HG02870 (cell line): ENCODE data around the gene LINC01488.

ENCODE experiments used
- ATAC-seq: cut with Tn5 transposase; IDR thresholded peaks from one replicate; pipeline ENCODE4 v1.9.1; 2021; ENCODE audit warnings: mild to moderate bottlenecking, moderate library complexity; ENCODE audit not compliant: unreplicated experiment

Gene LINC01488

DNA sequence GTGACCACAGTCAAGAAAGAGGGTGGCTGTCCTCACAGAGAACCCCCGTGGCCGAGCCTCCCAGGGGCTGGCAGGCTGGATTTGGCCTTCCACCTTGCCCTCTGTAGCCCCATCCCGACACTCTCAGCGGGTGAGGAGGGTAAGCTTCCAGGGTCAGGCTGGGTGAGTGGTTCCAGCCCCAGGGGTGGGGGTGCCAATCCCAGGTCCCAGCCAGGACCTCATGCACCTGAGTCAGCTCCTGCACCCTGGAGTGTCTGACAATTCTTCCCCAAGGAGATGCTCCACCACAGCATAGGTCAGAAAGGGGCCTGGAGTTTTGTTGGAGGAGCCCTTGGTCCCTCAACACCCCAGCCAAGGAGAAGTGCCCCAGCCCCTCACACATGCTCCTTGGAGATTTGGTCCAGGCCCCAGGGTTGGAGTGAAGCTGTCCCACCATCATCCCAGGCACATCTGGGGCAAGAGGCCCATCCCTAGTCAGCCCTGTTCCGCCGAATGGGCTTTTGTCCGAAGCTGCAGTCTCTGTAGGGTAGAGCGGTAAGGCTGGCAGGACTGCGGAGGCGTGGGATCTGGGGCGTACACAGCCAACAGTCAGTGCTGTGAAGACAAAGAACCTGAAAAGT lies 8.4 kb downstream of the LINC01488 start:
- ATAC-seq = no peak

DNA sequence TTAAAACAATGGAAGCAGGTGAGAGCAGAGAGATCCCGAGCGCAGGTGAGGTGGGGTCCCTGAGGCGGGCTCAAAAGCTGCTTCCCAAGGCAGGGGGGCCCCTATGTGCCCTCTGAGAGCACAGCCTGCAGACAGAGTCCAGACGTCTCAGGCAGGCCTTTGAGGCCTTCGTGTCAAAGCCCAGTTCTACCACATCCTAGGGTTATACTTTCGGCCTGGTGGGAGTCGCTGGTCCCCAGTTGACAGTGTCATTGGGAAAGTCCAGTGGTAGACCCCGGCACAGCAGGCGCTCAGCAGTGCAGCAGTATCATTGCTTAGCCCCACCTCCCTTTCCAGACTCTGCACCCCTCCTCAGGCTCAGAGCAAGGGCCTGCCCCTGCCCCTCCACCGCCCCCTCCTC lies 9.1 kb downstream of the LINC01488 start:
- ATAC-seq = no peak

DNA sequence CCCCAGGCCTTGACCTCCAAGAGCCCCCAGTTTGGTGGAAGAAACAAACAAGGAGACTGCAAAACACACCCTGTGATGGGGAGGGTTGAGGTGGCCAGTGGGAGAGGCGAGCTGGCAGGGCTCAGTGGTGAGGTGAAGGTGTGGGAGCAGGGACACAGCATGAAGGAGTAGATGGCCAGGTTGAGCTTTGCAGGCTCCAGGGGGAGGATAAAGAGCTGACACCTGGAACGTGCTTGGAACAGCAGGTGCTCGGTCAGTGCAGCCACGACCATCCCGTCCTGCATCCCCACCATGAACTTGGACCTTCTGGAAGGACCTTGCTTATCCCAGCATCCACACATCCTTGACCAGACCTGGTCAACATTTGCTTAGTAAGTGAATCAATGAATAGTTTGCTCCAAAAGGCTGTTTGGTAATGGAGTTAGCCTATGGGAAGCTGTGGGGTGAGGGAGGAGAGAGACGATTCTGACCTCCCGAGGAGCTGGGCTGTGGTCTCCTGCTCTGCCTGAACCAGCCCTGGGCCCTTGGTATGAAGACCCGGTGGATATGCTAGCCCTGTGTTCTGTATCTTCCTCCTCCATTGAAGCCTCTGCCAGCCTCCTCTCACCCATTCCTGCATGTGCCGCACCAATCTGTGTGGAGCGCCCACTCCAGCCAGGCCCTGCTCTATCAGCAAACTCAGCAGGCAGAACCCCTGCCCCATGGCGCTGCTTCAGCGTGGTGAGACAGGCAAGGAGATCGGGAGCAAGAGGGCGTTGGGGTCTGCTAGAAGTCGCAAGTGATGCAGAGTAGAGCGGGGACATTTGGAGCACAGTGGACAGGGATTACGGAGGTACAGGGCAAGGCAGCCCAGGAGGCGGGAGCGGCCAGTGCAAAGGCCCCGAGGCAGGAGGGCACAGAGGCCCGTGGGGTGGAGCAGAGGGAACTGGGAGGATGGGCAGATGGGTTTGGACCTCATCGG lies 9.9 kb downstream of the LINC01488 start:
- no peak for ATAC-seq

DNA sequence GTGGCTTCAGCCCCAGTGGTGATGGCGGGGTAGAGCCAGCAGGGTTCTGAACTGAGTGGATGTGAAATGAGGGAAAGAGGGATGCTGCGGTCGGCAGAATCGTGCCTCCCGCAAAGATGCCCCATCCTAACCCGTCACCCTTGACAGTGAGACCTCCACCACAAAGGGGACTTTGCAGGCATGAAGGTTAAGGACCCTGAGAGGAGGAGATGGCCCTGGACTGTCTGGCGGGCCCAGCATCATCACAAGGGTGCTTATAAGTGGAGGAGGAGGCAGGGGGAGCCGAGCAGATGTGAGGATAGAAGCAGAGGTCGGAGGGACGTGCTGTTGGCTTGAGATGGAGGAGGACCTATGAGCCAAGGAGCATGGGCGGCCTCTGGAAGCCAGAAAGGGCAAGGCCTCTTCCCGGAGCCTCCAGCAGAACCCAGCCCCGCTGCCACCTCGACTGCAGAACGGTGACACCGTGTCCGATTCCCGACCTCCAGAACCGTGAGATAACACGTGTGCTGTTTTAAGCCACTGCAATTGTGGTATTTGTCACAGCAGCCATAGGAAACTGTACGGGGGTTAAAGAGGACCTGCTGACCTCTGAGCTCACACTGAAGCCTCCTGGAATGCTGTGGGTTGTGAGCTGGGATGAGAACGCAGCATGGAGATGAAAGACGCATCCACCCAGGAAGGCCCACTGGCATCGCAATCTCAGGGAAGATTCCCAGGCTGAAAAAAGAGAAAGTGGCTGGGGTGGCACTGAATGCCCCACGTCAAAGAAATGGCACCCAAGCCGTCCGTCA lies 10.9 kb downstream of the LINC01488 start:
- ATAC-seq = no peak

DNA sequence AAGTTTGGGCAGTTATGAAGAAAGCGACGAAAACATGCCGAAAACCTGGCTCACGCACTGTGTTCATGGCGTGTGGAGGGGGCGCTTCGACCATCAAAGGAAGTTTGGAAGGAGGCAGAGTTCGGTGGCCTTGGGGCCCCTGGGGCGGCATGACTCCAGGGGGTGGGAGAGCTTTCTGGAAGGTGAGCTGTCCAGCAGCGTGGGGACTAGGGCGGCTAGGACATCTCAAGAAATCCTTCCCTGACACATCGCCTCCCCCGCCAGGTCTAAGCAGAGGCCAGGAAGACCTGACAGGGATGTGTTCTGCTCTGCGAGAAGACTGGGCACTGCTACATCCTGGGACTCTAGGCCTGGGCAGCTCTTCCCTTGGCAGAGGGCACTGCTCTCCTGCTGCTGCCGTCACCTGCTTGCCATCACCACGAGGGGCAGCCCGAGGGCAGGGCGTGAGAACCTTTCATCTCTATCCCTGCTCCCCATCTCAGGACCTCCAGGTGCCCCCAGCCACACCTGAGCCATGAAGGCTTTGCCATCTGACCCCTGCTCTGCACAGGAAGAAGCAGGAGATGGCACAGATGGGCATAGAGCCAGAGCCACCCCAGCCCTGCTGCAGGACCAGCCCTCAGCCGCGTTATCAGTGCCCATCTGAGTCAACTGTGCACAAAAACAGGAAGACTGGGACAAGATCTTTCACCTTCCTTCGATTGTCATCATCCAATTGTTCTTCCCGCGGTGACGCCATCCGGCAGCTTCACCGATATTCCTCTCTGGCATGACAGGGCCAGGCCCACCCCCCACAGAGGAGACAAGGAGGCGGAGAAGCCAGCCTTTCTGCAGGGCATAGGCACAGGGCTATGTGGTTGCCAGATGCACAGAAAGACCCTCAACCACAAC lies 12.7 kb downstream of the LINC01488 start:
- no peak for ATAC-seq

DNA sequence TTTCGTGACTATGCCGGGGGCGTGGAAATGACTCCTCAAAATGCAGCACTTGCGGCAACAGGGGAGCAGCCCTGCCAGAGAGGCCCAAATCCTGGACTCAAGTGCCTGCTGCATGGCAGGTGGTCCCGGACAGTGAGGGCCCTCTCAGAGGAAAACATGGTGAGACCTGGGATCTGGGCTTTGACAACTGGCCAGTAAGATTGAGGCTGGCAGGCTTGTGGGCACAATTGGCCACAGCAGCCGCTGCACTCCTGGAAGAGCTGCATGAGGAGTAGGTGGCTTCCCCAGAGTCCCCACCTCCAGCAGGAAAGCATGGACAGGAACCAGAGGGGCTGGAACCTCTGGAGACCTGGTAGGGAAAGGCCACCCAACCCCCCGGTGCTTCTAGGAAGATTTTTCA lies 13.4 kb downstream of the LINC01488 start:
- ATAC-seq = no peak

DNA sequence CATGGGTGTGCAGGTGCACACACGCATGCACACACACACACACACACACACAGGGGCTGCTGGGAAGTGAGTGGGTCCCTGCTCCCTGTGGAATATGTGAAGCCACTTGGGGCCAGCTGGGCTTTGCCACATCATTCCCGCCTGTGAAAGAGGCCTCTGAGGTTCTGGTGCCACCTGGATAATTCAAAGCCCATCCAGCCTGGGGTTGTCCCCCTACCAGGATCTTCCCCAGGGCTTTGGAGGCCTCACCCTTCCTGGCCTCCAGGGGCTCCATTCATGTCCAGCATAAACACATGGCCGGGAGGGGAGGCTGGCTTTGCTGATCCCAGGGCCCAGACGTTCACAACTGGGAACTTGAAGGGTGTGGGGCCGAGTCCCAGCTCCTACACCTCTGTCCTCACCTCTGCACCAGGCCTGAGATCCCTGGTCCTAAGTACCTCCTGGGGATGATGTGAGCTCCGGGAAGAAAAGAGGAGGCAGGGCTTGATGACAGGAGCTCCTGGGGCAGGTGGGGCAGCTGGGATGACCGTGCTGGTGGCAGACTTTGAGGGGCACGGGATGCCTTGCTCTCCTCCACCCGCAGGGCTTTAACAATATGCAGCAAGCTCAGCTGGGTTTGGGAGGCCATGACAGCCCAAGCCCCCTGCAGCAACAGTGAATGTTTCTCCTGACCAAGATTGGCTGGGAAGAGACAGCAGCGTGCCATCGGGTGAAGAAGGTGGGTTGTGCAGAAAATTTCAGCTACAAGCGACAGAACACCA lies 14.2 kb downstream of the LINC01488 start:
- no peak for ATAC-seq

DNA sequence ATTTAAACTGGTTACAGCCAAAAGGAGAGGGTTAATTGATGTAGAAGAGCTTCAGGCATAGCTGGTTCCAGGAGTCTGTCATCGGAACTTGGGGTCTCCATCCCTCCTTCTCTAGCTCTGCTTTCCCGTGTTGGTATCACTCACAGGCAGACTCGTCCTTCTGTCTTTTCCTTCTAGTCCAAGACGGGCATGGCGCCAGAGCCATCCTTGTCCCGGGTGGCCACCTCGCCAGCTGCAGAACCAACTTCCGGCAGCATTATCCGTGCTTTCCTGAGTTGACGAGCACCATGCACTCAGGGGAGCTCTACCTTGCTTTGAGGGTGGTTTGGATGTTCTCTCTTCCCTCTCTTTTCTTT lies 14.7 kb downstream of the LINC01488 start:
- no peak for ATAC-seq

DNA sequence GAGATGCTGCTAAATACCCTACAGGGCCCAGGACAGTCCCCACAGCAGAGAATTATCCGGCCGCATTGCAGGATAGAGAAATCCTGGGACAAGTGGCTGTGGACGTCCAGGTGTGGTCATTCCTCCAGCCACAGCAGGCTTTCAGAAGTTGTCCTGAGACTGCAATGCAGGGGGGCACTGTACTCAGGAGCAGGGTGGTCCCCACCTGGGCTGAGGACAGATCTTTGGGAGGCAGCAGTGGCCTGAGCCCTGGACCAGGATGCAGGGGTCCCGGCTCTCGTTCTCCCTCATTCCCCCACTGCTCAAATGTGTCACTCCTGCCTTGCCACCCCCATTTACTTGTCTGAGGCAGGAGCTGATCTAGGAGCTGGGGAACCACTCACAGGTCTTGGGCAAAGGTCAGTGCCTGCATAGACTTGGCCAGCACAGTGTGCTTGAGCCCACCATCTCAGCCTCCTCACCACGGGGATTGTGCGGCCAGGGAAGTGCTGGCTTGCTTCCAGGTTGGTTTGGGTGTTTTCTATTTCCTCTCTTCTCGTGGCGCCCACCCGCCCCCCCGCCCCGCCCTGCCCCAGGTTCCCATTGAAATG lies 15.3 kb downstream of the LINC01488 start:
- ATAC-seq = no peak

DNA sequence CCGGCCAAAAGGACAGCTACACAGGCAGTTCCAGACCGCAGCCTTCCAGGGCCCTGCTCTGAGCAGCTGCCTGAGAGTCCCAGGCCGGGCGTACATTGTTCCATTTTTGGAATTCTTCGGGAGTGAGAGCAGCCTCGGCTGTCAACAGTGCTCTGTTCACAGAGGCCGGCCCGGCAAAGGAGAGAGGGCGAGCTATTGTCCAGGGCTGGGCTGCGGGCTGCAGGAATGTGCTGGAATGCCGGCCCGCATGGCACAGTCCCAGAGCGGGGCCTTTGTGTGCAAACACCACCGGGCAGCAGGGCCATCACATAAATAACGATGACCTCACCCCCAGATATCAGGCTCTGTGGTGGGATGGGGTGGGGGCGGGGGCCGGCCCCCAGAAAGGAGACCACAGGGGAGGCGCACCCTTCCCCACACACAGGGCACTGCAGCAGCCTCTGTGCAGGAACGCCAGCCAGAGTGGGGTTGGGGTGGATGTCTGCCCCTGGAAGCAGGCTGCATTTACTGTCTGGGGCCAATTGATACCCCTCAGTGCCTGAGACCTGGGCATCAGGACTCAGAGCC lies 15.8 kb downstream of the LINC01488 start:
- ATAC-seq = no peak

DNA sequence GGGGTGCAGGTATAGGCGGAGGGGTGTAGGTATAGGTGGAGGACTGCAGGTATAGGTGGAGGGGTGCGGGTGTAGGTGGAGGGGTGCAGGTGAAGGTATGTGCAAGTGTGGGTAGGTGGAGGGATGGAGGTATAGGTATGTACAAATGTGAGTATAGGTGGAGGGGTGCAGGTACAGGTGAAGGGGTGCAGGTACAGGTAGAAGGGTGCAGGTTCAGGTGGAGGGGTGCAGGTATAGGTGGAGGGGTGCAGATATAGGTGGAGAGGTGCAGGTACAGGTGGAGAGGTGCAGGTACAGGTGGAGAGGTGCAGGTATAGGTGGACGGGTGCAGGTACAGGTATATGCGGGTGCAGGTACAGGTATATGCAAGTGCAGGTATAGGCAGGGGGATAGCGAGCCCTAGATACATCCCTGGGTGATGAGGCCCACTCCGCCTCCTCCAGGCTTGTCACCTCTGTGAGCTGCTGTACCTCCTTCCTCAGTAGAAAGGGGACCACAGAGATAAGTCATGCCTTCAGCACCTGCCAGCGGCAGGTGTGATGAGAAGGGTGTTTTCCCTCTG lies 17.2 kb downstream of the LINC01488 start:
- no peak for ATAC-seq

DNA sequence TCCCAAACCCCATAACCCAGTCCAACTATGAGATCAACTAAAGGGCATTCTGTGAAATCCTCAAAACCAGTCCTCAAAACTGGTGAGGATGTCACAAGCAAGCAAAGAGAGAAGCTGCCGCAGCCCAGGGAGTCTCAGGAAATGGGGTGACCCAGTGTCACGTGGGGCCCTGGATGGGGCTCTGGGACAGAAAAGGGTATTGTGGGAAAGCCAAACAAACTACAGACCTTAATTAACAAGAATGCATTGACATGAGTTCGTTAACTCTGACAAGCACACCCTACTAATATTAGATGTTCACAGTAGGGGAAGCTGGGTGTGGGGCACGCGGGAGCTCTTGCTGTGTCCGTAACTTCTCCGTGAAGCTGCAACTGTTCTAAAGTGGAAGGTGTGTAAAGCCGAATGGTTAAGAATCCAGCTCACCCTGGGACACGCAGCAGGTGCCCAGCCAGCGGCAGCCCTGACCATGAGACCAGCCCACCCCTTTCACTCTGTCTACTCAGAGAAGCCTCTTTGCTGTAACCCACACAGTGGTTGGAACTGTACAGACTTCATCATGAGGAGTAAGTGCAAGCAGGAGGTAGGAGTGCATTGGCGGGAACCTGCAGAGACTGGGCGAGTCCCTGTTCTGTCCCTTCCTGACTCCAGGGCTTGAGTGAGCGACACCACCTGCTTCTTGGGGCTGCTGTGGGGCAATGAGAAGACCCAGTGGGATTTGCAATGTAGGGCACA lies 17.9 kb downstream of the LINC01488 start:
- no peak for ATAC-seq

DNA sequence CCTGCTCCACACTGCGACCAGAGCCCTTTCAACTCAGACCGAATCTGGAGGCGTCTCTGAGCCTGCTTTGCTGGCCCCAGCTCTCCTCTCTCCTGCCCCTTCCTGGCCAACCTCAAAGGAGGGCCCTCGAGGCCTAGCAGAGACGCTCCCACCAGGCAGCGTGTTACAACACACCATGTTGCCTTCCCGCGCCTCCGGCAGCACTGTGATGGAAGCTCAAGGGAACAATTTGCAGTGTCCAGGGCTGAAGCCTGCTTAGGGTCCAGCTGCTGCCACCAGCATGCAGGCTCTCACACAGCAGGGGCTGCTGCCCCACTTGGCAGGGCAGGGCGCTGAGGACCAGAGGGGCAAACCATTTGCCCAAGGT lies 18.4 kb downstream of the LINC01488 start:
- ATAC-seq = no peak

DNA sequence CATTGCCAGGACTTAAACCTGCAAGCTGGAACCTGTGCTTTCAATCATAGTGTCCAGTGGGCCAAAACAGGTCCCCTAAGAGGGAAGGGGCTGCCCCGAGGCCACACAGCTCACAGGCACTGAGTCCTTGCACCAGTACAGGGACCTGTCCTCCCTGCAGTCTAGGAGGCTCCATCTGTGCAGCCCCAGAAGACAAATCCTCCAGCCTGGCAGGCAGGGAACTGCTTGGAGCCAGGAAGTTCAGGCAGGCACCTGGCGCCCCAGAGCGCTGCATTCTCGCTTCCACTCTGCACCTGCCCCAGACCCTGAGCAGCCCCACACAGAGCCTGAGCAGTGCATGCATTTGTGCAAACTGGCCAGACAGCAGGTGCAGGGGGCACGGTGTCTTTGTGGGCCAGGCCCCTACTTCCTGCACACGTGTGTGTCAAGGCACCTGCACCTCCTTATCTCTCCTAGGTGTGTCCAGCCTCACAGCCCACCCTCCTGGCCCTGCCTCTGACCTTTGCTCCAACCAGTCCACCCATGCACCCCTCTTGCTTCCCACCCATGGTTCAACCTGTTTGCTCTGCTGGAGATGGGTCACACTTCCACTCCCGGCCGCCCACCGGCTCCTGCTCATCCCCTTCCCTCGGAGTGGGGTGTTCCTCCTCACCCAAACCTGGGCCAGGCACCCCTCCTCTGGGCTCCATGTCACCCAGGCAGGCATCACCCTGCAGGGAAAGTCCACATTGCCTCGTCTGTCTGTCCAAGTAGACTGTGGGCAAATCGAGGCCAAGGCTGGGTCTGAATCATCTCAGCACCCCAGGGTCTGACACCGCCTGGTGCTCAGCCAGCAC lies 19.0 kb downstream of the LINC01488 start:
- no peak for ATAC-seq

DNA sequence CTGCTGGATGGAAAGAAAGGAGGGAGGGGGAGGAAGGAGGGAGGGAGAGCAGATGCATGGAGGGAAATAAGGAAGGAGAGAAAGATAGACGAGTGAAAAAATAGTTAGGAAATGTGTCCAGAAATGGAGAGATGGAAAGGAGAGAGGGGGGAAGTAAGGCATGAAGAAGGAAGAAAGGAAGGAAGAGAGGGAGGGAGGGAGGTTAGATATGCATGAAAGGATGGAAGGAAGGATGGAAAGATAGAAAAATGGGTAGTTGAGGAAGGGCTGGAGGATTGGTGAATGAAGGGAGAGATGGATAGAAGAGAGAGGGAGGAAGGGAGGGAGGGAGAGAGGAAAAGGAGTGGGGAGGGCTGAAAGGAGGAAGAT lies 19.6 kb downstream of the LINC01488 start:
- ATAC-seq = no peak

DNA sequence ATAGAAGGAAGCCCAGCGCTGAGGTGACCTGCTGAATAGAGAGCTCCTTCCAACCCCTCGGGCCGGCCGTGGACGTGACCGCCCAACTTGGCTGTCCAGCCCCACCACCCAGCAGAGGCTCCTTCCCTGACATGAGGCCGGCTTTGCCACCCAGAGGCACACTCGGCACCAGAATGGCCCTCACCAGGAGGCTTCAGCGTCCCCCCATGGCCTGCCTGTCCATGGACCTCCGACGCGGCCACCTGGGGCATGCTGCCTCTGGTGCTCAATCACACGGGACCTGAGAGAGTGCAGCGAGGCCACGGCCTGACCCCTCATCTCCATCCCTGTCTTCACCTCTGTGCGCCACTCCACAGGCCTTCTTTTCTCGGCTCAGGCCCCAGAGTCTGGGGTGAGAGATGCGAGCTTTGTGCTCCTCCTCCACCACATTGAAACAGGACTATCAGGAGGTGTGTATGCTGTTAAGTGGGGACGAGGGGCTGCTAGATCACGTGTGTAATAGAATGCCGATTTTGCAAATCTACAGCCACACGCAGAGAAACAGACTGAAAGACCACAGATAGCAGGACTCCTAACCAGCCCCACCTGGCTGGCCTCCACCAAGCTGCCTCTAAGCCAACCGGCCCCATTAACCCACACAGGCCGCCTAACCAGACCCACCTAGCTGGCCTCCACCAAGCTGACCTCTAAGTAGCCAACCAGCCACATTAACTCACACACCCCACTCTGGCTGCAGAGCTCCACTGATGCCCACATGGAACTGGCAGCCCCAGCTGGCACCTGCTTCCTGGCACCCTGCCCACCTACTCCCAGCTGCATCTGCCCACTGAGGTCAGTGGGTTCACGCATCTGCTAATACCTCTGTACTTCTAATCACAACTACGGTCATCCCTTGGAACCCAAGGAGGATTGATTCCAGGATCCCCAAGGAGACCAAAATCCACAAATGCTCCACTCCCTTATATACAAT lies 20.7 kb downstream of the LINC01488 start:
- ATAC-seq = no peak
